MCF 10A (cell line): Measurements from ENCODE around the gene SPRYD7. TPM values are rescaled to one million over a fixed set of nuclear protein-coding genes. Genes with fewer than 3 reads are reported as not detected.

Experiments
- BruUV-seq: library from RNA; stranded (reverse); fragments of 400-500 nt; replicated peaks from 2 replicates; lab custom pipeline; 2021; lab: Mats Ljungman, UMichigan
- CTCF ChIA-PET: fragments of 300-600 bp; sonication (Branson Sonifier 250); formaldehyde crosslinking; extraction: SDS; loops from one replicate; lab custom pipeline; 2021; ENCODE audit warnings: antibody characterized with exemption, inconsistent platforms; lab: Yijun Ruan, JAX
- POLR2A ChIA-PET: fragments of 300-600, 350-650 bp; sonication (Branson Sonifier 250); formaldehyde crosslinking; extraction: SDS; loops from one replicate; lab custom pipeline; 2020; ENCODE audit warnings: antibody characterized with exemption, inconsistent platforms; lab: Yijun Ruan, JAX
- DNase-seq: peaks from one replicate; pipeline ENCODE4 v3.0.0-alpha.2; 2018; ENCODE audit not compliant: unreplicated experiment
- H3K27ac Mint-ChIP-seq: one replicate; pipeline ENCODE4 v1.8.0; 2022; ENCODE audit warnings: mild to moderate bottlenecking, low read depth, mixed read lengths; ENCODE audit not compliant: unreplicated experiment
- H3K27me3 Mint-ChIP-seq: one replicate; pipeline ENCODE4 v1.8.0; 2022; ENCODE audit warnings: mixed read lengths; ENCODE audit not compliant: insufficient read depth, unreplicated experiment
- H3K36me3 Mint-ChIP-seq: one replicate; pipeline ENCODE4 v1.8.0; 2022; ENCODE audit warnings: mild to moderate bottlenecking, moderate library complexity, mixed read lengths; ENCODE audit not compliant: insufficient read depth, unreplicated experiment
- H3K4me1 Mint-ChIP-seq: one replicate; pipeline ENCODE4 v1.8.0; 2022; ENCODE audit warnings: mixed read lengths; ENCODE audit not compliant: insufficient read depth, unreplicated experiment
- H3K4me3 Mint-ChIP-seq: one replicate; pipeline ENCODE4 v1.8.0; 2022; ENCODE audit warnings: mild to moderate bottlenecking, moderate library complexity, mixed read lengths; ENCODE audit not compliant: unreplicated experiment
- H3K9me3 Mint-ChIP-seq: one replicate; pipeline ENCODE4 v1.8.0; 2022; ENCODE audit warnings: mixed read lengths; ENCODE audit not compliant: unreplicated experiment
- intact Hi-C: fragments of 100-400 bp; cut with micrococcal nuclease; formaldehyde crosslinking; loops from 2 replicates; pipeline ENCODE4 v1.14.1; 2022
- total RNA-seq: library from RNA; stranded (reverse); gene quantifications from 2 replicates; pipeline ENCODE4 v1.2.3, GENCODE V29; 2022
- TF ChIP-seq, protein P1 (sequence below): fragments of 200-600 bp; IDR thresholded peaks from one replicate; pipeline ENCODE4 v1.8.0; 2022; ENCODE audit warnings: antibody characterized with exemption, mild to moderate bottlenecking; ENCODE audit not compliant: unreplicated experiment

SPRYD7 gene
- total RNA-seq, 1 experiment from 2014 or later: 19.5 TPM

DNA sequence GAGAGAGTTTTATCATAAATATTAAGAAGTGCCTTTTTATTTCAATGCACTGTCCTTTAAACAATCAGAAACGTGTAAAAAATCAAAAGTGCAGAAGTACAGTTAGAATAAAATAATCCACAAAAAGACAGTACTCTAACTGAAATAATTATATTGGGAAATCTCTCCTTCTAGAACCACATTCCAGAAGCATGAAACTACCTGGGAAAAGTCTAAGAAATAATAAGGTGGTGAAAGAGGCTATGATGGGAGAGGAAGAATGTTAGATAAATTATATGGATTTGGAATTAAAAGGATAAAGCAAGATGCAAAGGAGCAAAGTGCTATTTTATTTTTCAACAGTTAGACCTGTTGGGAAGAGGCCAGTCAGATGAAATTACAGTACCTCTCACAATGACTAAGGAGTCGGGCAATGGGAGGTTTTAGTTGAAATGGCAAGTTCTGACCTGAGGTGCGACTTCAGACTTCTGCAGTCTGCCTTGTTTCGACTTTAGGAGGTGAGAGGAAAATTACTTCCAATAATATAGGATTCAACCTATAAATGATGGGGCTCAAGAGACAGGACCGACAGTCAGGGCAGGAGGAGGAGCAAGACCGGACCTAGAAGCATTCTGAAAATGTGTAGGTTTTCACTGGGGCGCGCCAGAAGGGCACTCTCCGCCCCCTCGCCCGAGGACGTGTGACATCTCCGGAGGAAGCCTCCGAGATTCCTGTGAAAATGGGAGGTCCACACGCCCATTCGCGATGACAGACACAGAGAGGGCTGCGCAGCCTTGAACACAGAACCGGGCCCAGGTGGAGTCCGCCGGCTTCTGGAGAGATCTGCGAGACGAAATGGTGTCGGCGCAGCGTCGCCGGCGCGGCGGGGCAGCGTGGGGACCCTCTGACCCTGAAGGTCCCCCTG is 717 bp downstream of the SPRYD7 start:
- H3K27ac Mint-ChIP-seq: peak overlapping the region; percentile 72
- ChIA-PET POLR2A (interaction anchor here (0.6 to 2.3 kb wide), 24 partner anchors 8 to 1134 kb away, joined by 3 to 32 read pairs (median 5); partner anchors contain the start of genes CAB39L, EBPL, KPNA3 and SETDB2), CTCF (interaction anchor here (0.5 to 1.7 kb wide), 12 partner anchors 8 to 266 kb away, joined by 3 to 9 read pairs (median 4); partner anchors contain the start of gene KPNA3)
- peak; percentile 77 for DNase-seq
- no peaks in the 10 kb centered on the region for H3K27me3 Mint-ChIP-seq
- peaks cover 7% of the 10 kb centered on the region for H3K4me1 Mint-ChIP-seq
- intact Hi-C loops: loop anchor here (1.0 to 5.0 kb wide), 4 partner anchors 77 to 493 kb away; partner anchors contain the start of genes CAB39L, KPNA3 and SETDB2
- TF ChIP-seq, protein P1, sequence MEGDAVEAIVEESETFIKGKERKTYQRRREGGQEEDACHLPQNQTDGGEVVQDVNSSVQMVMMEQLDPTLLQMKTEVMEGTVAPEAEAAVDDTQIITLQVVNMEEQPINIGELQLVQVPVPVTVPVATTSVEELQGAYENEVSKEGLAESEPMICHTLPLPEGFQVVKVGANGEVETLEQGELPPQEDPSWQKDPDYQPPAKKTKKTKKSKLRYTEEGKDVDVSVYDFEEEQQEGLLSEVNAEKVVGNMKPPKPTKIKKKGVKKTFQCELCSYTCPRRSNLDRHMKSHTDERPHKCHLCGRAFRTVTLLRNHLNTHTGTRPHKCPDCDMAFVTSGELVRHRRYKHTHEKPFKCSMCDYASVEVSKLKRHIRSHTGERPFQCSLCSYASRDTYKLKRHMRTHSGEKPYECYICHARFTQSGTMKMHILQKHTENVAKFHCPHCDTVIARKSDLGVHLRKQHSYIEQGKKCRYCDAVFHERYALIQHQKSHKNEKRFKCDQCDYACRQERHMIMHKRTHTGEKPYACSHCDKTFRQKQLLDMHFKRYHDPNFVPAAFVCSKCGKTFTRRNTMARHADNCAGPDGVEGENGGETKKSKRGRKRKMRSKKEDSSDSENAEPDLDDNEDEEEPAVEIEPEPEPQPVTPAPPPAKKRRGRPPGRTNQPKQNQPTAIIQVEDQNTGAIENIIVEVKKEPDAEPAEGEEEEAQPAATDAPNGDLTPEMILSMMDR: no peak
- peaks cover 14% of the 10 kb centered on the region for H3K36me3 Mint-ChIP-seq
- H3K9me3 Mint-ChIP-seq: no peaks in the 10 kb centered on the region
- peak overlapping the region; percentile 88 for H3K4me3 Mint-ChIP-seq
- TSS peak; percentile 36 for BruUV-seq

DNA sequence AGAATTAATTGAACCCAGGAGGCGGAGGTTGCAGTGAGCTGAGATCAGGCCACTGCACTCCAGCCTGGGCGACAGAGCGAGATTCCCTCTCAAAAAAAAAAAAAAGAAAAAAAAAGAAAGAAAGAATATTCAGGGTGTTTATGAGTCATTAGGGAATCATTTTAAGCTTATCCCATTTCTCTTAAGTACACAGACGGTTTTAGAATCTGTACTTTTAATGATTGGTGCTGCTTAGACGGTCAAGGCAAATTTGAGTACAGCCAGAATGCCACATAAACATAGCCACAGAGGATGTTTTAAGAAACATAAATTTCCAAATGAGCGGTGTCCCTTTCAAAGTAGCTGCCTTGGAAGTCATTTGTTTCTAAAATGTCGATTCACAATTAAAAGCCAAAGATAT is 2.6 kb downstream of the SPRYD7 start:
- no TSS peak for BruUV-seq
- ChIA-PET CTCF (interaction anchor here (0.6 kb wide), 1 partner anchor 272 kb away, joined by 3 read pairs; no protein-coding TSS in a partner anchor), POLR2A (interaction anchor here (1.1 to 4.2 kb wide), 3 partner anchors 11 to 141 kb away, joined by 4 to 16 read pairs (median 4); partner anchors contain the start of gene KPNA3)
- peak overlapping the region; percentile 61 for H3K27ac Mint-ChIP-seq
- intact Hi-C loops: no loop called here
- peaks cover 7% of the 10 kb centered on the region for H3K4me1 Mint-ChIP-seq
- peaks cover 28% of the 10 kb centered on the region for H3K36me3 Mint-ChIP-seq
- TF ChIP-seq, protein P1: no peak
- no peaks in the 10 kb centered on the region for H3K27me3 Mint-ChIP-seq
- peak overlapping the region; percentile 88 for H3K4me3 Mint-ChIP-seq
- DNase-seq: no peak
- no peaks in the 10 kb centered on the region for H3K9me3 Mint-ChIP-seq

DNA sequence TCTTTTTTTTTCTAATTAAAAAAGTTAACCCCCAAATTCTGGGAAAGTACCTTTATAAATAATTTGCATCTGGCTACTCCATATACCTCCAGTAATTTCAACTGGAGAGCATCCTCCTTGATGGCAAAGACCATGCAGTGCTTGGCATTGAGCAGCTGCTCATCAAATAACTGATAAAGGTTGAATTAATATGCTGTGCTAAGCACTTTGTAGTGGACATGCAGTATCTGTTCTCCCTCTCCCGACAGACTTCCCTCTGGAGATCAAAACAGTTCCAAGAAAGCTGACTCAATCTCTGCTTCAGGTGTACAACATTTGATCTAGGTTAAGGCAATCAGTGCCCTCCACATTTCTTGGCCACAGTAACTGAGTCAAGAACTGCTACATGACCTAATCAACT is 3.3 kb downstream of the SPRYD7 start:
- intact Hi-C loops: no loop called here
- Mint-ChIP-seq H3K4me1 (peaks cover 7% of the 10 kb centered on the region), H3K36me3 (peaks cover 35% of the 10 kb centered on the region), H3K27me3 (no peaks in the 10 kb centered on the region), H3K4me3 (peak overlapping the region; percentile 88), H3K9me3 (no peaks in the 10 kb centered on the region), H3K27ac (peak overlapping the region; percentile 61)
- CTCF ChIA-PET: no interaction called here
- no peak for DNase-seq
- POLR2A ChIA-PET: interaction anchor here (2.3 to 4.2 kb wide), 2 partner anchors 11 to 73 kb away, joined by 10 to 16 read pairs; no protein-coding TSS in a partner anchor
- TF ChIP-seq, protein P1: no peak
- BruUV-seq: no TSS peak

DNA sequence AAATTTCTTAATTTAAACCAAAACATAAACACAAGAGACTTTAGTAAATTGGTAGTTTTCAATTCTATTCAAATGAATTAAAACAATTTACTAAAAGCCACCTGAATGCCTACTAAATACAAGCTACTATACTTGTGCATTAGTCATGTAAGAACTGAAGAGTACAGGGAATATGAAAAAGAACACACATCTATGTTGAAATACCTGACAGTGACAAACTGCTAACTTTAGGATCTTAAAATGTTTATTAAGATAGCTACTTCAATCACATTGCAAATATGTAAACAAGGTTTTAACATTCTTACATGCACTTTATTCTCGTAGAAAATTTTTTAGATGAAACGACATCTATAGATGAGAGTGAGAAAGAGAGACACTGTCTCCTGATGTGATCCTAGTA is 4.1 kb downstream of the SPRYD7 start:
- peaks cover 7% of the 10 kb centered on the region for H3K4me1 Mint-ChIP-seq
- BruUV-seq: no TSS peak
- no peak for DNase-seq
- ChIA-PET CTCF (interaction anchor here (1.4 kb wide), 1 partner anchor 10 kb away, joined by 4 read pairs; no protein-coding TSS in a partner anchor), POLR2A (interaction anchor here (0.6 to 4.2 kb wide), 5 partner anchors 10 to 139 kb away, joined by 3 to 16 read pairs (median 3); partner anchors contain the start of gene KPNA3)
- no peaks in the 10 kb centered on the region for H3K9me3 Mint-ChIP-seq
- no peak overlapping the region for H3K4me3 Mint-ChIP-seq
- H3K36me3 Mint-ChIP-seq: peaks cover 43% of the 10 kb centered on the region
- TF ChIP-seq, protein P1: no peak
- intact Hi-C loops: no loop called here
- no peak overlapping the region for H3K27ac Mint-ChIP-seq
- H3K27me3 Mint-ChIP-seq: no peaks in the 10 kb centered on the region
